HCT116 (cell line): ENCODE results near the gene MCC. TPM values are rescaled to one million over a fixed set of nuclear protein-coding genes. Genes with fewer than 3 reads are reported as not detected.

Experiments used
- ATAC-seq: fragments of 200-7000 bp; cut with Tn5 transposase; 2 replicates; pipeline ENCODE4 v1.9.1; 2020; ENCODE audit warnings: mild to moderate bottlenecking, moderate library complexity
- BruUV-seq: library from RNA; stranded (reverse); fragments of 400-500 nt; replicated peaks from 2 replicates; lab custom pipeline; 2021; lab: Mats Ljungman, UMichigan
- CTCF ChIA-PET: fragments of 300-600 bp; sonication (Branson Sonifier 250); formaldehyde crosslinking; loops from one replicate; lab custom pipeline; 2021; ENCODE audit warnings: antibody characterized with exemption; lab: Charles Lee
- POLR2A ChIA-PET: fragments of 300-600, 350-600 bp; sonication (Branson Sonifier 250); formaldehyde crosslinking; loops from one replicate; lab custom pipeline; 2021; ENCODE audit warnings: antibody characterized with exemption; lab: Charles Lee
- RAD21 ChIA-PET, 2 experiments: fragments of 300-600 bp; sonication (Branson Sonifier 250); formaldehyde crosslinking; loops; one replicate each; lab custom pipeline; 2023; ENCODE audit warnings: low total read pairs in 2 of 2; ENCODE audit not compliant: uncharacterized antibody in 2 of 2, unreplicated experiment in 2 of 2, low non-redundant PET in 1 of 2; lab: Charles Lee
- DNase-seq: peaks from one replicate; pipeline ENCODE4 v3.0.0-alpha.2; 2010; ENCODE audit warnings: low read depth, low spot score
- H2AFZ ChIP-seq: fragments of 200-600 bp; shearing (Covaris generic), sonication (generic); 2 replicates; pipeline ENCODE4 v1.6.1; 2017; ENCODE audit warnings: low read depth, mixed run types, mixed read lengths, antibody characterized with exemption, low read length; ENCODE audit not compliant: poor library complexity, severe bottlenecking
- H3K27ac ChIP-seq: 2 replicates; pipeline ENCODE4 v1.5.1; 2012; ENCODE audit warnings: low read depth, low read length
- H3K27me3 ChIP-seq: fragments of 200-600 bp; sonication (generic); 2 replicates; pipeline ENCODE4 v1.6.1; 2016; ENCODE audit warnings: mixed run types, low read length, mixed read lengths; ENCODE audit not compliant: insufficient read depth
- H3K36me3 ChIP-seq, 2 experiments: fragments of 200-500 bp in 1 of 2; fragments of 200-600 bp in 1 of 2; sonication (Bioruptor generic) in 1 of 2; sonication (generic) in 1 of 2; 2 replicates each; pipeline versions ENCODE4 v1.5.1 to v1.6.1; 2014 to 2016; ENCODE audit warnings: low read length in 2 of 2, inconsistent platforms in 1 of 2, mixed read lengths in 1 of 2, mixed run types in 1 of 2; ENCODE audit not compliant: insufficient read depth in 2 of 2, control insufficient read depth in 1 of 2
- H3K4me1 ChIP-seq, 2 experiments: fragments of 200-600 bp in 1 of 2; sonication (generic) in 1 of 2; 2 replicates each; pipeline versions ENCODE4 v1.5.1 to v1.6.1; 2012 to 2017; ENCODE audit warnings: low read length in 2 of 2, inconsistent platforms in 1 of 2, mild to moderate bottlenecking in 1 of 2, mixed read lengths in 1 of 2, mixed run types in 1 of 2, moderate library complexity in 1 of 2; ENCODE audit not compliant: insufficient read depth in 2 of 2, control insufficient read depth in 1 of 2
- H3K4me2 ChIP-seq: fragments of 200-600 bp; sonication (generic); 2 replicates; pipeline ENCODE4 v1.6.1; 2017; ENCODE audit warnings: mixed run types, low read length, mixed read lengths
- H3K4me3 ChIP-seq, 2 experiments: fragments of 200-600 bp in 1 of 2; sonication (generic) in 1 of 2; replicated peaks in 1 of 2; 2 replicates each; pipeline ENCODE4 v1.5.1; 2011 to 2016; ENCODE audit warnings: low read length in 2 of 2, control low read depth in 1 of 2, low read depth in 1 of 2, mild to moderate bottlenecking in 1 of 2, mixed read lengths in 1 of 2, mixed run types in 1 of 2
- H3K79me2 ChIP-seq: fragments of 200-600 bp; sonication (generic); 2 replicates; pipeline ENCODE4 v1.6.1; 2017; ENCODE audit warnings: mild to moderate bottlenecking, mixed run types, low read length, moderate library complexity, mixed read lengths; ENCODE audit not compliant: insufficient read depth
- H3K9ac ChIP-seq: fragments of 200-600 bp; sonication (generic); 2 replicates; pipeline ENCODE4 v1.6.1; 2016; ENCODE audit warnings: low read length, mixed read lengths
- H3K9me2 ChIP-seq: fragments of 200-600 bp; sonication (generic), shearing (Covaris generic); 2 replicates; pipeline ENCODE4 v1.6.1; 2017; ENCODE audit warnings: mixed run types, mild to moderate bottlenecking, moderate library complexity; ENCODE audit not compliant: insufficient read depth
- H3K9me3 ChIP-seq, 2 experiments: fragments of 200-500 bp in 1 of 2; fragments of 200-600 bp in 1 of 2; sonication (Bioruptor generic) in 1 of 2; sonication (generic) in 1 of 2; 2 replicates each; pipeline ENCODE4 v1.6.1; 2014 to 2017; ENCODE audit warnings: low read length in 2 of 2, mixed read lengths in 2 of 2, inconsistent platforms in 1 of 2, low read depth in 1 of 2, mild to moderate bottlenecking in 1 of 2, mixed run types in 1 of 2, moderate library complexity in 1 of 2; ENCODE audit not compliant: control insufficient read depth in 1 of 2, insufficient read depth in 1 of 2
- H4K20me1 ChIP-seq: fragments of 200-600 bp; sonication (generic), shearing (Covaris generic); 2 replicates; pipeline ENCODE4 v1.6.1; 2017; ENCODE audit warnings: mixed run types, mild to moderate bottlenecking, moderate library complexity; ENCODE audit not compliant: insufficient read depth
- CBX3 ChIP-seq: IDR thresholded peaks from 2 replicates; pipeline ENCODE4 v1.6.1; 2012; ENCODE audit warnings: low read depth
- CEBPB ChIP-seq: IDR thresholded peaks from 2 replicates; pipeline ENCODE4 v1.6.1; 2012; ENCODE audit warnings: low read depth
- ELF1 ChIP-seq: IDR thresholded peaks from 2 replicates; pipeline ENCODE4 v1.6.1; 2012; ENCODE audit warnings: low read depth, borderline replicate concordance
- EZH2 ChIP-seq: fragments of 200-600 bp; sonication (generic); IDR thresholded peaks from 2 replicates; pipeline ENCODE4 v1.6.1; 2017; ENCODE audit warnings: antibody characterized with exemption, mixed run types
- FOSL1 ChIP-seq: IDR thresholded peaks from 2 replicates; pipeline ENCODE4 v1.6.1; 2012; ENCODE audit warnings: low read depth
- JUND ChIP-seq: IDR thresholded peaks from 2 replicates; pipeline ENCODE4 v1.6.1; 2012
- POLR2AphosphoS5 ChIP-seq: IDR thresholded peaks from 2 replicates; pipeline ENCODE4 v1.6.1; 2011; ENCODE audit warnings: mild to moderate bottlenecking, low read depth, low read length, moderate library complexity
- SIN3A ChIP-seq: IDR thresholded peaks from 2 replicates; pipeline ENCODE4 v1.6.1; 2012; ENCODE audit warnings: low read depth
- SP1 ChIP-seq: IDR thresholded peaks from 2 replicates; pipeline ENCODE4 v1.6.1; 2012; ENCODE audit warnings: low read depth
- SRF ChIP-seq: IDR thresholded peaks from 2 replicates; pipeline ENCODE4 v1.6.1; 2012; ENCODE audit warnings: low read depth
- TCF7L2 ChIP-seq: IDR thresholded peaks from 2 replicates; pipeline ENCODE4 v1.7.0; 2011; ENCODE audit warnings: borderline replicate concordance, inconsistent platforms; ENCODE audit not compliant: insufficient read depth, insufficient read length; ENCODE audit errors: extremely low read depth
- YY1 ChIP-seq: IDR thresholded peaks from 2 replicates; pipeline ENCODE4 v1.6.1; 2011; ENCODE audit warnings: low read length, low read depth, moderate library complexity, mild to moderate bottlenecking; ENCODE audit not compliant: insufficient replicate concordance; ENCODE audit errors: extremely low read depth
- ZFX ChIP-seq: fragments of 450-650 bp; IDR thresholded peaks from 2 replicates; pipeline ENCODE4 v1.6.1; 2017
- ZNF274 ChIP-seq: fragments of 200-500 bp; sonication (Bioruptor generic); IDR thresholded peaks from 2 replicates; pipeline ENCODE4 v1.6.1; 2014; ENCODE audit warnings: mild to moderate bottlenecking, low read depth, low read length, inconsistent platforms
- intact Hi-C: fragments of 100-400 bp; cut with micrococcal nuclease; formaldehyde crosslinking; loops from 2 replicates; pipeline ENCODE4 v1.10.0; 2022
- total RNA-seq: library from RNA; stranded (reverse); gene quantifications from one replicate; pipeline ENCODE4 v1.2.1, GENCODE V29; 2021; ENCODE audit not compliant: unreplicated experiment
- TF ChIP-seq, protein P1 (sequence below): IDR thresholded peaks from 2 replicates; pipeline ENCODE4 v1.6.1; 2011; ENCODE audit warnings: mild to moderate bottlenecking, low read length, moderate library complexity; ENCODE audit not compliant: insufficient replicate concordance; ENCODE audit errors: extremely low read depth
- TF ChIP-seq, protein P2 (sequence below), 3 experiments: fragments of 200-600 bp in 1 of 3; sonication (generic) in 1 of 3; IDR thresholded peaks in 2 of 3; conservative IDR thresholded peaks in 1 of 3; 2 replicates each; pipeline ENCODE4 v1.5.1; 2012 to 2017; ENCODE audit warnings: low read depth in 2 of 3, low read length in 2 of 3, antibody characterized with exemption in 1 of 3, borderline replicate concordance in 1 of 3, control low read depth in 1 of 3, mild to moderate bottlenecking in 1 of 3, mixed read lengths in 1 of 3, mixed run types in 1 of 3, moderate library complexity in 1 of 3; ENCODE audit not compliant: insufficient read depth in 1 of 3
- TF ChIP-seq, protein P3 (sequence below): IDR thresholded peaks from 2 replicates; pipeline ENCODE4 v1.6.1; 2012

Gene MCC
- total RNA-seq, 1 experiment from 2014 or later: 20.1 TPM

DNA sequence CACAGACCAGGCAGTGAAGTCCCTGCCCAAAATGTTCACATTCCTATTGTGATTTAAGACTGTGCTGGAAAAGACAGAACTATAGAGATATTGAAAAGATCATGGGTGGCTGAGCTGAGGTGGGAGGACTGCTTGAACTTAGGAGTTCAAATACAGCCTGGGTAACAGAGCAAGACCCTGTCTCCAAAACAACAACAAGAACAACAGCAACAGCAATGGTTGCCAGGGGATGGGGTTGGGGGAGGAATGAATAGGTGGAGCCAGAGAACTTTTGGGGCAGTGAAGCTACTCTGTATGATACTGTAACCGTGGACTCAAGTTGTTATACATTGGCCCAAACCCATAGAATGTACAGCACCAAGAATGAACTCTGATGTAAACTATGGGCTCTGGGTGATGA lies 423.4 kb downstream of the MCC start:
- TF ChIP-seq EZH2: no peak
- TF ChIP-seq ZNF274: no peak
- no peak for TF ChIP-seq SRF
- TF ChIP-seq POLR2AphosphoS5: no peak
- TF ChIP-seq, protein P1, sequence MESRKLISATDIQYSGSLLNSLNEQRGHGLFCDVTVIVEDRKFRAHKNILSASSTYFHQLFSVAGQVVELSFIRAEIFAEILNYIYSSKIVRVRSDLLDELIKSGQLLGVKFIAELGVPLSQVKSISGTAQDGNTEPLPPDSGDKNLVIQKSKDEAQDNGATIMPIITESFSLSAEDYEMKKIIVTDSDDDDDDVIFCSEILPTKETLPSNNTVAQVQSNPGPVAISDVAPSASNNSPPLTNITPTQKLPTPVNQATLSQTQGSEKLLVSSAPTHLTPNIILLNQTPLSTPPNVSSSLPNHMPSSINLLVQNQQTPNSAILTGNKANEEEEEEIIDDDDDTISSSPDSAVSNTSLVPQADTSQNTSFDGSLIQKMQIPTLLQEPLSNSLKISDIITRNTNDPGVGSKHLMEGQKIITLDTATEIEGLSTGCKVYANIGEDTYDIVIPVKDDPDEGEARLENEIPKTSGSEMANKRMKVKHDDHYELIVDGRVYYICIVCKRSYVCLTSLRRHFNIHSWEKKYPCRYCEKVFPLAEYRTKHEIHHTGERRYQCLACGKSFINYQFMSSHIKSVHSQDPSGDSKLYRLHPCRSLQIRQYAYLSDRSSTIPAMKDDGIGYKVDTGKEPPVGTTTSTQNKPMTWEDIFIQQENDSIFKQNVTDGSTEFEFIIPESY: no peak
- no peak for TF ChIP-seq FOSL1
- TF ChIP-seq, protein P2, sequence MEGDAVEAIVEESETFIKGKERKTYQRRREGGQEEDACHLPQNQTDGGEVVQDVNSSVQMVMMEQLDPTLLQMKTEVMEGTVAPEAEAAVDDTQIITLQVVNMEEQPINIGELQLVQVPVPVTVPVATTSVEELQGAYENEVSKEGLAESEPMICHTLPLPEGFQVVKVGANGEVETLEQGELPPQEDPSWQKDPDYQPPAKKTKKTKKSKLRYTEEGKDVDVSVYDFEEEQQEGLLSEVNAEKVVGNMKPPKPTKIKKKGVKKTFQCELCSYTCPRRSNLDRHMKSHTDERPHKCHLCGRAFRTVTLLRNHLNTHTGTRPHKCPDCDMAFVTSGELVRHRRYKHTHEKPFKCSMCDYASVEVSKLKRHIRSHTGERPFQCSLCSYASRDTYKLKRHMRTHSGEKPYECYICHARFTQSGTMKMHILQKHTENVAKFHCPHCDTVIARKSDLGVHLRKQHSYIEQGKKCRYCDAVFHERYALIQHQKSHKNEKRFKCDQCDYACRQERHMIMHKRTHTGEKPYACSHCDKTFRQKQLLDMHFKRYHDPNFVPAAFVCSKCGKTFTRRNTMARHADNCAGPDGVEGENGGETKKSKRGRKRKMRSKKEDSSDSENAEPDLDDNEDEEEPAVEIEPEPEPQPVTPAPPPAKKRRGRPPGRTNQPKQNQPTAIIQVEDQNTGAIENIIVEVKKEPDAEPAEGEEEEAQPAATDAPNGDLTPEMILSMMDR (IDR thresholded peaks at IDR 0.05 in 2 of 3, conservative IDR thresholded peaks at IDR 0.05 in 1 of 3; ENCODE audit: borderline replicate concordance in 1 of 3, insufficient read depth in 1 of 3, low read depth in 2 of 3, low read length in 2 of 3): no peak
- no peak for TF ChIP-seq JUND
- TF ChIP-seq CEBPB: no peak
- TF ChIP-seq YY1: no peak
- TF ChIP-seq SIN3A: no peak
- no peak for TF ChIP-seq ZFX
- TF ChIP-seq TCF7L2: no peak
- no peak for TF ChIP-seq CBX3
- TF ChIP-seq, protein P3, sequence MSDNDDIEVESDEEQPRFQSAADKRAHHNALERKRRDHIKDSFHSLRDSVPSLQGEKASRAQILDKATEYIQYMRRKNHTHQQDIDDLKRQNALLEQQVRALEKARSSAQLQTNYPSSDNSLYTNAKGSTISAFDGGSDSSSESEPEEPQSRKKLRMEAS: no peak
- no peak for TF ChIP-seq SP1
- no peak for TF ChIP-seq ELF1
- TF ChIP-seq, all 23 proteins: peak for 0
- Histone ChIP-seq H3K9me2 (no peaks in the 10 kb centered on the region), H3K4me3 (no peak overlapping the region), H3K36me3 (no peaks in the 10 kb centered on the region), H3K27ac (no peak overlapping the region), H3K79me2 (no peaks in the 10 kb centered on the region), H3K4me1 (peaks cover 4 to 5% of the 10 kb centered on the region in 2 experiments; a peak in 2 of 4 replicates), H3K4me2 (no peak overlapping the region), H3K9me3 (no peaks in the 10 kb centered on the region), H3K9ac (no peak overlapping the region), H2AFZ (no peak overlapping the region), H4K20me1 (no peaks in the 10 kb centered on the region), H3K27me3 (no peaks in the 10 kb centered on the region)
- intact Hi-C loops: no loop called here
- ChIA-PET CTCF (no interaction called here), RAD21 (no interaction called here), POLR2A (no interaction called here)
- ATAC-seq (no peak), DNase-seq (no peak)
- no TSS peak for BruUV-seq
